ENCODE measurements around the gene PTCRA.
"Not testable (repeated sequence)": the region's sequence is repeated elsewhere in the genome, so short reads cannot be mapped to it uniquely, and the experiment has no call there.

PTCRA gene

DNA sequence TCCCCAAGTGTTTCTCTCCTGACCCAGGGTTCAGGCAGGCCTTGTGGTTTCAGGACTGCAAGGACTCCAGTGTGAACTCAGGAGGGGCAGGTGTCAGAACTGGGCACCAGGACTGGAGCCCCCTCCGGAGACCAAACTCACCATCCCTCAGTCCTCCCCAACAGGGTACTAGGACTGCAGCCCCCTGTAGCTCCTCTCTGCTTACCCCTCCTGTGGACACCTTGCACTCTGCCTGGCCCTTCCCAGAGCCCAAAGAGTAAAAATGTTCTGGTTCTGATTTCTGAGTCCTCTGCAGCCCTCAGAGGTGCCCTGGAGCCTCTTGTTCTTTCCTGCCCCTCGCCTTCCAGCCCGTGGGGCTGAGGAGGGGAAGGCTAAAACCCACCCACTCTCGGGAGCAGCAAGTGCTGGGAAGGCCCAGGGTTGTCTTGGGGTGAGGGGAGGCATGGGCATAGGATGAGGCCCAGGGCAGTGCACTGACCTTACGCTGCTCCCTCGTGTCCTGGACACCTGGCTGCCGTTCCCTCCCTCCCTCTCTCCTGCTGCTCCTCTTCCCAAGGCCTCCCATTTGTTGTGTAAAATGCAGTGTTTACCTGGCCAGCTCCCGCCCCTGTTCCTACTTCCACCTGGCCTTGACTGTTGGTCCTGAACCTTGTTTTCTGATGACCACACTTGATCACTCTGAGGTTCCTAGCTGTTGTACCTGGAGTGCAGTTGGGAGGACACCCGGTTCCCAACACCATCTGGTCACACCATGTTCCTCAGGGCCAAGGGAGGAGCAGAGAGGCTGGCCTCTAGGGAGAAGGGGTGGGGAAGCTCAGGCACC is 23.3 kb downstream of the PTCRA start:
- TF ChIP-seq CTCF (conservative IDR thresholded peaks at IDR 0.05), result no peak
- H3K27ac ChIP-seq, result no peak overlapping the region

DNA sequence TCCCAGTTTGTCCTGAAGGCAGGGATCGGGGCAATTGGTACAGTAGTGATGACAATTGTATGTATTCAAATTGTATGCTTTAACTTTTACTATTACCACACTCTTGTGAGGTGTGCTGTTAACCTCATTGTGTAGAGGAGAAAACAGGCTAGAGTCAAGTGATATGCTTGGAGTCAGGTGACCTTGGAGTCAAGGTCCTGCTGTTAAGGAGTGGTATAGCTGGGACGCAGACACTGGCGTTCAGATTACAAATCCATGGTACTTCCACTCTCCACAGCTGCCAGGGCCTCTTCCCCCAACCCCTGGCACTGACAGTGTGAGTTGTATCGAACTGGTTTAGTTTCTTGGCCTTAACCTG is 23.9 kb downstream of the PTCRA start:
- TF ChIP-seq CTCF (conservative IDR thresholded peaks at IDR 0.05), result no peak
- H3K27ac ChIP-seq, result no peak overlapping the region

GRCh38 chr6:42940493-42941045 is 24.7 kb downstream of the PTCRA start:
- no peak overlapping the region for H3K27ac ChIP-seq
- no peak for TF ChIP-seq CTCF (conservative IDR thresholded peaks at IDR 0.05)

DNA sequence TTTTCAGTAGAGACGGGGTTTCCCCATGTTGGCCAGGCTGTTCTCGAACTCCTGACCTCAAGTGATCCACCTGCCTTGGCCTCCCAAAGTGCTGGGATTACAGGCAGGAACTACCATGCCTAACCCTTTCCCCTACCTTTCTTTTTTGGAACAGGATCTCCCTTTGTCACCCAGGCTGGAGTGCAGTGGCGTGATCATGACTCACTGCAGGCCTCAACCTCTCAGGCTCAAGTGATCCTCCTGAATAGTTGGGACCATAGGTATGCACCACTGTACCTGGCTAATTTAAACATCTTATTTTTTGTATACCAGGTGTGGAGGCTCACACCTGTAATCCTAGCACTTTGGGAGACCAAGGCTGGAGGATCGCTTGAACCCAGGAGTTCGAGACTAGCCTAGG is 25.5 kb downstream of the PTCRA start:
- not testable (repeated sequence) for H3K27ac ChIP-seq

- TF ChIP-seq CTCF (conservative IDR thresholded peaks at IDR 0.05), result no peak
- H3K27ac ChIP-seq, result no peak overlapping the region
These were observed 26.6 kb downstream of the PTCRA start for GRCh38 chr6:42942444-42942843.

- no peak overlapping the region for H3K27ac ChIP-seq
These were observed 32.1 kb downstream of the PTCRA start for GRCh38 chr6:42947950-42948349.

DNA sequence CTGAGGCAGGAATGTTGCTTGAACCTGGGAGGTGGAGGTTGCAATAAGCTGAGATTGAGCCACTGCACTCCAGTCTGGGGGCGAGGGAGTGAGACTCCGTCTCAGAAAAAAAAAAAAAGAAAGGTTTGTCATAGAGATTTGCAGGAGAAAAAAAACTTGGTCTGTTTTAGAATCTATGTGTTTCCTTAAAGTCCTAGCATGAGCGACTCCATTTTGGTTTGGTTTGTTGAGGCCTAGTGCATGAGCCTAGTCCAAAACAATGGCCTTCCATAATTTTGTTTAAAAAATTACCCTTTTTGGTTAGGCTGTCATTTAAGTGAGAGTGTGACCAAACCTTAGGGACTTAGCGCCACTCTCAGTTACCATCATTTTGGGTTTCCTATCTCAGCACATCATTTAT is 36.5 kb downstream of the PTCRA start:
- no peak for TF ChIP-seq CTCF (conservative IDR thresholded peaks at IDR 0.05)
- no peak overlapping the region for H3K27ac ChIP-seq

More at GRCh38 chr6:42947950-42948349, 32.1 kb downstream of the PTCRA start:
- TF ChIP-seq CTCF (conservative IDR thresholded peaks at IDR 0.05), result no peak

DNA sequence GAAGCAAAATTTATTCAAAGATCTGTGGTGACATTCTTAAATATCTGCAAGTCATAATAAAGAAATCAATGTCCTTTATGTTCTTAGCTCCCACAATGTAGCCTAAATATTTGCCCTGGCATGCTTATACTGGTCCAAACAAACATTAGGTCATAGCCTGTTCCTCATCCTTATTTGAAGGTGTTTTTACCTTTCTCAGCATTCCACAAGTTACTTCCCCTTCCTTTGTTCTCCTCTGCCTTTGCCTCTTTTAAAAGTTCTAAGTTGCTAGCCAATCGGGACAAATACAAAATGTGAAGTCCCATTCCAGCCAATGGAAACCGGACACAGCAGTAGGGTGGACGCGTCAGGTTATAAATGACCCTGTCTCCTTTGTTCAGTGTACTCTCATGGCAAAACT is 38.6 kb downstream of the PTCRA start:
- peak overlapping the region; percentile 44 for H3K27ac ChIP-seq
